BE2C (cell line): ENCODE data around the gene SPINK2.

Source experiments
- DNase-seq: peaks from one replicate; pipeline ENCODE4 v3.0.0-alpha.2; 2020
- H3K27me3 ChIP-seq: fragments of 250-450 bp; sonication (Bioruptor Pico); 2 replicates; pipeline ENCODE4 v1.5.1; 2020; ENCODE audit warnings: mild to moderate bottlenecking
- H3K36me3 ChIP-seq: fragments of 250-450 bp; sonication (Bioruptor Pico); 2 replicates; pipeline ENCODE4 v1.5.1; 2020; ENCODE audit warnings: mild to moderate bottlenecking
- H3K4me1 ChIP-seq: fragments of 250-450 bp; sonication (Bioruptor Pico); 2 replicates; pipeline ENCODE4 v1.5.1; 2020
- H3K4me3 ChIP-seq: 2 replicates; pipeline ENCODE4 v1.5.1; 2011; ENCODE audit warnings: low read depth, low read length
- H3K9me3 ChIP-seq: fragments of 250-450 bp; sonication (Bioruptor Pico); 2 replicates; pipeline ENCODE4 v1.5.1; 2020
- TF ChIP-seq, protein P1 (sequence below): IDR thresholded peaks from 2 replicates; pipeline ENCODE4 v1.5.1; 2012; ENCODE audit warnings: mild to moderate bottlenecking, low read depth, low read length

SPINK2 gene

DNA sequence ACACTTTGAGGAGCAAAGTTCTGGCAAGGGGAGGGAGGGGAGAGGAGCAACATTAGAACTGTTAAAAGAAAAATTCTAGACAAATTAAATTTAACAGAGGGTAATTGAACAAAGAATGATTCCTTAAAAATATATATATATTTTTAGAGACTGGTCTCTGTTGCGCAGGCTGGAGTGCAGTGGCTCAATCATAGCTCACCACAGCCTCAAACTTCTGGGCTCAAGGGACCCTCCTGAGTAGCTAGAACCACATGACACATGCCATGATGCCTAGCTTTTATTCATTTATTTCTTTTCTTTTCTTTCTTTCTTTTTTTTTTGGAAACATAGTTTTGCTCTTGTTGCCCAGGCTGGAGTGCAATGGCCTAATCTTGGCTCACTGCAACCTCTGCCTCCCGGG, 19.1 kb upstream of the SPINK2 start:
- no peaks in the 10 kb centered on the region for H3K9me3 ChIP-seq
- no peaks in the 10 kb centered on the region for H3K27me3 ChIP-seq
- no peak for DNase-seq
- no peak overlapping the region for H3K4me3 ChIP-seq
- no peaks in the 10 kb centered on the region for H3K36me3 ChIP-seq
- no peaks in the 10 kb centered on the region for H3K4me1 ChIP-seq
- TF ChIP-seq, protein P1, sequence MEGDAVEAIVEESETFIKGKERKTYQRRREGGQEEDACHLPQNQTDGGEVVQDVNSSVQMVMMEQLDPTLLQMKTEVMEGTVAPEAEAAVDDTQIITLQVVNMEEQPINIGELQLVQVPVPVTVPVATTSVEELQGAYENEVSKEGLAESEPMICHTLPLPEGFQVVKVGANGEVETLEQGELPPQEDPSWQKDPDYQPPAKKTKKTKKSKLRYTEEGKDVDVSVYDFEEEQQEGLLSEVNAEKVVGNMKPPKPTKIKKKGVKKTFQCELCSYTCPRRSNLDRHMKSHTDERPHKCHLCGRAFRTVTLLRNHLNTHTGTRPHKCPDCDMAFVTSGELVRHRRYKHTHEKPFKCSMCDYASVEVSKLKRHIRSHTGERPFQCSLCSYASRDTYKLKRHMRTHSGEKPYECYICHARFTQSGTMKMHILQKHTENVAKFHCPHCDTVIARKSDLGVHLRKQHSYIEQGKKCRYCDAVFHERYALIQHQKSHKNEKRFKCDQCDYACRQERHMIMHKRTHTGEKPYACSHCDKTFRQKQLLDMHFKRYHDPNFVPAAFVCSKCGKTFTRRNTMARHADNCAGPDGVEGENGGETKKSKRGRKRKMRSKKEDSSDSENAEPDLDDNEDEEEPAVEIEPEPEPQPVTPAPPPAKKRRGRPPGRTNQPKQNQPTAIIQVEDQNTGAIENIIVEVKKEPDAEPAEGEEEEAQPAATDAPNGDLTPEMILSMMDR, result no peak

DNA sequence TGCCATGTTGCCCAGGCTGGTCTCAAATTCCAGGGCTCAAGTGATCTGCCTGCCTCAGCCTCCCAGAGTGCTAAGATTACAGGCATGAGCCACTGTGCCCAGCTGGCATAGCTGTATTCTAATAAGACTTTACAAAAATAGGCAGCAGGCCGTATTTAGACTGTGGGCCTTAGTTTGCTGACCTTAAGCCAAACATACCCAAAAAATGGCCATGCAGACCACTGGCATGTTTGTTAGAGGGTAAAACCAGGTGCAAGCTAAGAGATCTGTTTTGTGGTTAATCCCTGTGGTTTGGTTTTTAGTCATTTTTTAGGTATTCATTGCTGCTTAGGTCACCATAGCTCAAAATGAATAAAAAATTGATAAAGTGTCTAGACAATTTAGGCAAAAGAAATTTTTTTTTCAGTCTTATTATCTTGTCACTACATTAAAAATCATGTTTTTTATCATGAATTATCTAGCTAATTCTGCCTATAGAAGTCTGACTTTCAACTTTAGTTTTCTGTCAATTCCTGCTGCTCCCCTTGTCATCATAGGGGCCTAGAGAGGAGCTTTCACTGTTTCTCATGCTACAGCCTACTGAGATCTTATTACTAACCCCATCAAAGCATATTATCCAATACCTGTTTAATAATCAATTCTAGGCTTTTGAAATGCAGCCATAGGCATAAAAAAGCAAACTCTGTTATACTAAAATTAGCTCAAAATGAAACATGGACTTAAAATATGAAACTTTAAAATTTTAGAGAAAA, 7.5 kb upstream of the SPINK2 start:
- H3K36me3 ChIP-seq, result no peaks in the 10 kb centered on the region
- H3K4me3 ChIP-seq, result no peak overlapping the region
- no peaks in the 10 kb centered on the region for H3K9me3 ChIP-seq
- H3K27me3 ChIP-seq, result no peaks in the 10 kb centered on the region
- TF ChIP-seq, protein P1, result no peak
- H3K4me1 ChIP-seq, result no peaks in the 10 kb centered on the region
- DNase-seq, result no peak

DNA sequence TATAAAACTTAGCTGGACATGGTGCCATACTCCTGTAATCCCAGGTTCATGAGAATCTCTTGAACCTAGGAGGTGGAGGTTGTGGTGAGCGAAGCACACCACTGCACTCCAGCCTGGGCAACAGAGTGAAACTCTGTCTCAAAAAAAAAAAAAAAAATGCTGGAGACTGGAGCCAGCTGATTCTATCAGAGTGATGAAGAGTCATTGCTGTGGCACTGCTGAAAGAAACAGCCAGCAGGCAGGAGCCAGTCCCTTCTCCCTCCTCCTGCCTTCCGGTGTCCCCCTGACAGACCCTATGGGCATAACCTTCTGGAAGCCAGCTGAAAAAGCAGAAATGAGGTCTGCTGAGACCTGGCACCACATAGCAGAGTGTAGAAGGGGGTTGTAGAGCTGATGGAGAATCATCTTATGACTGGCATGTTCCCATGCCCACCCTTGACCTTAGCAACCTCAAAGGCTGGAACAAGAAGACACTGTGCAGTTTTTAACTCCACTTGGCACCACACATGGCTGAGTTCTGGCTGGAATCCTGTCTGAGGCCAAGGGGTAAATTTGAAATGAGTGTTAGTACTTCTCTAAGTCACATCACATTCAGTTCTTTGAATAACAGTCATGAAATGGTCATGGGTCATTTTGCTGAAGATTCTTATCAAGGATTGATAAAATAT, 2.6 kb upstream of the SPINK2 start:
- H3K4me3 ChIP-seq, result no peak overlapping the region
- H3K36me3 ChIP-seq, result no peaks in the 10 kb centered on the region
- DNase-seq, result no peak
- H3K27me3 ChIP-seq, result peaks cover 16% of the 10 kb centered on the region
- TF ChIP-seq, protein P1, result no peak
- no peaks in the 10 kb centered on the region for H3K9me3 ChIP-seq
- no peaks in the 10 kb centered on the region for H3K4me1 ChIP-seq

DNA sequence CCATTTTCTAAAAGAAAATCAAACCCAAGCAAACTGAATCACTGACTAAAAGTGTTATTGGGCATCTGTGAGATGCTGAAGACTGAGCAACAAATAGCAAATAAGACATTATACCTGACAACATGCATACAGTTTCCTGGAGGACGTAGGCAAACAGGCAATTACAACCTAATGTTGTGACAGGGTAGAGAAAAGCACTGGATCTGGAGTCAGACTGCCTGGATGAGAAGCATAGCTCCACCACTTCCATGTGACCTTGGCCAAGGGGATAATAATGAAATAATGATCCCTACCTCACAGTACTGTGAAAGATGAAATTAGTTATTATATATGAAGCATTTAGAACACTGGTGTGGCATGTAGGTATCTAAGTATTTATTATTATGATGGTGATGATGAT, 2.7 kb downstream of the SPINK2 start:
- no peaks in the 10 kb centered on the region for H3K4me1 ChIP-seq
- TF ChIP-seq, protein P1, result no peak
- no peaks in the 10 kb centered on the region for H3K9me3 ChIP-seq
- peaks cover 16% of the 10 kb centered on the region for H3K27me3 ChIP-seq
- H3K4me3 ChIP-seq, result no peak overlapping the region
- no peaks in the 10 kb centered on the region for H3K36me3 ChIP-seq
- DNase-seq, result no peak

DNA sequence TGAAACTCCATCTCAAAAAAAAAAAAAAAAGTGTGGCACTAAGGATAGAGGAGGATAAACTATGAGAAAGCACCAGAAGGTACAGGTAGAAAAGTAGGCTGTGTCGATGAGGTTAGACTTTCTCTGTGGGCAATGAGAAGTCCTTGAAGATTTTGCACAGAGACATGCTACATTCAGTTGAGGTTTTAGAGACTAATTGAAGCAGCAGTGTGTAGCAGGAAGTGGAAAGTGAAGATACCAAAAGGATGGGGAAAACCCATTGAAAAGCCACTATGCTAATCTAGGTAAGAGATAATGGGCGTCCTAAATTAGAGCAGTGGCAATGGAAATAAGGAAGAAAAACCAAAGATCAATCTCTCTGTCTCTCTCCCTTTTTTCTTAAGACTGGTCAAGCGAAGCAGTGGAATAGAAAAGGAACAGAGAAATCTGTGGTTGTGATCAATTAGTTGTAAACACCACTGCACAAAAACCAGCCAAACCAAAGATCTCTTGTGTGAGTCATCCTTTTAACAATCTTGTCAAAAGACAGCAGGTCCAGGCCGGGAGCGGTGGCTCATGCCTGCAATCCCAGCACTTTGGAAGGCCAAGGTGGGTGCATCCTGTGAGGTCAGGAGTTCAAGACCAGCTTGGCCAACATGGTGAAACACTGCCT, 3.5 kb downstream of the SPINK2 start:
- TF ChIP-seq, protein P1, result no peak
- DNase-seq, result no peak

DNA sequence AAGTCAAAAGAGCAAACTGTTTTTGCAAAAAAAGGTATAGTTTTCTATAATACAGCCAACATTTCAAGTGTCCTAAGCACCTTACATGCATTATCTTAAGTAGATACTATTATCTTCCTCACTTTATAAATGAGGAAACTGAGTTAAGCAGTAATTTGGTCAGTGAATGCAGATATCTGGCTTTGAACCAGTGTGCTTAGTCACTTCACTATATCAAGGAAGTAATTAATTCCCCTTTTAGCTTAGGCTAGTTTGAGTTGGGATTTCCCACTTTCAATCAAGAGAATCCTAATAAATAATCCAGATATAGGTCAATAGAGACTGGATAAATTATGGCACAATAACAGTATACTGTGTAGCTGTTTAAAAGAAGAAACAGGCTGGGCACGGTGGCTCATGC, 14.8 kb downstream of the SPINK2 start:
- Histone ChIP-seq H3K4me1 (no peaks in the 10 kb centered on the region), H3K36me3 (no peaks in the 10 kb centered on the region), H3K4me3 (no peak overlapping the region), H3K27me3 (no peaks in the 10 kb centered on the region), H3K9me3 (no peaks in the 10 kb centered on the region)
- TF ChIP-seq, protein P1, result no peak
- DNase-seq, result no peak

More for the DNA sequence above, 3.5 kb downstream of the SPINK2 start:
- no peaks in the 10 kb centered on the region for H3K9me3 ChIP-seq
- H3K4me3 ChIP-seq, result no peak overlapping the region
- no peaks in the 10 kb centered on the region for H3K36me3 ChIP-seq
- no peaks in the 10 kb centered on the region for H3K4me1 ChIP-seq
- peaks cover 16% of the 10 kb centered on the region for H3K27me3 ChIP-seq
